GM23338 (cell line): ENCODE data around the gene SFR1.

Experiments used
- CTCF ChIP-seq, 2 experiments: fragments of 200-600 bp in 1 of 2; sonication (generic) in 1 of 2; conservative IDR thresholded peaks; 2 replicates each; pipeline versions ENCODE4 v1.5.1 to v1.6.1; 2016 to 2017; ENCODE audit warnings: antibody characterized with exemption in 2 of 2, low read depth in 2 of 2, mild to moderate bottlenecking in 2 of 2, moderate library complexity in 1 of 2
- EZH2 ChIP-seq: fragments of 200-600 bp; sonication (generic); IDR thresholded peaks from one replicate; pipeline ENCODE4 v1.8.0; 2017; ENCODE audit warnings: antibody characterized with exemption, mild to moderate bottlenecking, low read depth; ENCODE audit not compliant: unreplicated experiment
- JUNB ChIP-seq: IDR thresholded peaks from one replicate; pipeline ENCODE4 v1.6.1; 2016; ENCODE audit warnings: antibody characterized with exemption; ENCODE audit not compliant: unreplicated experiment
- POLR2AphosphoS5 ChIP-seq: IDR thresholded peaks from 2 replicates; pipeline ENCODE4 v1.6.1; 2016; ENCODE audit warnings: antibody characterized with exemption, low read depth
- ZNF331 ChIP-seq: fragments of 250-450 bp; sonication (Bioruptor Pico); IDR thresholded peaks from 2 replicates; pipeline ENCODE4 v1.5.0; 2020; ENCODE audit warnings: low read depth, mild to moderate bottlenecking, moderate library complexity

GRCh38 chr10:104138131-104138530 lies 16.2 kb downstream of the SFR1 start:
- TF ChIP-seq CTCF (conservative IDR thresholded peaks at IDR 0.05; ENCODE audit: low read depth in 2 of 2) (no peak), ZNF331 (no peak), JUNB (no peak), EZH2 (no peak), POLR2AphosphoS5 (no peak)
